Right forelimb (tissue), 1 donor: ENCODE data around the gene GYS1.

Experiments used
- DNase-seq: peaks from one replicate; pipeline ENCODE4 v3.0.0-alpha.2; 2018

The GYS1 gene

DNA sequence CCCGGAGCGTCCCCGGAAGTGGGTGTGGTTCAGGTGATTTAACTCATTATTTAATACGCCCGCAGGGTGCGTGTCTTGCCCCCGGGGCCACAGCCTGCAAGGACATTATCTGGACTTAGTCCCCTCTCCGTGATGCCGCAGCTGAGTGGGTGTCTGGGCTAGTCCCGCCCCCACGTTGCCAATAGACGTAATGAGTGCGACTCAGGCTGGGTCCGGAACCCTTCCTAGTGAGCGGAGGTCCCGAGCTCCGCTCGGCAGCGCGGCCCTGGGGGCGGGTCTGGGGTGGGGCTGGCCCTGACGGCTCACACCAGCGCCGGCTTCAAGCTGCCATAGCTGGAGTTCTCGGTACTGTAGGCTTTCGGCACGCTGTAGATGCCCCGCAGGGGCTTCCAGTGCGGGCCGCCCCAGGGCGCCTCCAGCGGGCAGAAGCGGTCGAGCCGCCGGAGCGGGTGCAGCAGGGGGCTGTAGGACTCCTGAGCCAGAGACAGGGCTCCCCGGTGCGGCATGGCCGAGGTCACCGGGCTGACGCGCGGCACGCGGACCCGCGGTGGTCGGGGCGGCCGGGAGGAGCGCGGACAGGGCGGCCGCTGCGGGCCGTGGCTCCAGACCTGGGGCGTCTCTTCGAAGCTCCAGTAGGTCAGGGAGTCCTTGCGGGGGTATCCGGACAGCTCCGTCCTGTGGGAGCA, 24.7 kb upstream of the GYS1 start:
- DNase-seq = peak; percentile 60

DNA sequence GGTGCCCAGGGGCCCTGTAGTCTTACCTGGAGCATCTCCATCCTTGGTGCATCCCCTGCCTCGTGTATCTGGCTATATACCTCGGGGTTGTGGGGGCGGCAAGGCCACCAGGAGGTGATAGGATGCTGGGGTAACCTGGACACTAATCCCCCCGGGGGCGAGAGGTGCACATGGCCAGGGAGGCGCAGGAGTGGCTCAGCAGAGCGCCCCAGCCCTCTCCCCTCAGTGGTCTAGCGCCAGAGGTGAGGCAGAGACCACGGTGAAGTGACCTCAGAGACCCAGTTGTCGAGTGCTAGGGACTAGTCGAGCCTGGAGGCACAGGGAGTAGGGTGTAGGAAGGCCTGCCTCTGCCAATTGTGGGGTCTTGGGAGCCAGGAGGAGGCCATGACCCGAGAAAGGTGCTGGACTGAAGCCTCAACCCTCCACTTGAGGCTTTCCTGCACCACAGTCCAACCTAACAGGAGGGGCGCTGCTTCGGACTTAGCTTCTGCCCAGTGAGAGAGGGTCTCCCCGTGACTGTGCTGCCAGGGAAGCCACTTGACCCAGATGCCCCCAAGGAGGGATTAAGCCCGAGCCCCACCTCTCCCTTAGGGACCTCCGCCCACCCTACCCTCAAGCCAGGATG, 24.0 kb upstream of the GYS1 start, which contains the start of gene LHB:
Gene LHB (minus strand): TSS at position 51 of the 625 bp plus-strand sequence. CDS start 10 bp downstream, at position 41.
- no peak for DNase-seq

DNA sequence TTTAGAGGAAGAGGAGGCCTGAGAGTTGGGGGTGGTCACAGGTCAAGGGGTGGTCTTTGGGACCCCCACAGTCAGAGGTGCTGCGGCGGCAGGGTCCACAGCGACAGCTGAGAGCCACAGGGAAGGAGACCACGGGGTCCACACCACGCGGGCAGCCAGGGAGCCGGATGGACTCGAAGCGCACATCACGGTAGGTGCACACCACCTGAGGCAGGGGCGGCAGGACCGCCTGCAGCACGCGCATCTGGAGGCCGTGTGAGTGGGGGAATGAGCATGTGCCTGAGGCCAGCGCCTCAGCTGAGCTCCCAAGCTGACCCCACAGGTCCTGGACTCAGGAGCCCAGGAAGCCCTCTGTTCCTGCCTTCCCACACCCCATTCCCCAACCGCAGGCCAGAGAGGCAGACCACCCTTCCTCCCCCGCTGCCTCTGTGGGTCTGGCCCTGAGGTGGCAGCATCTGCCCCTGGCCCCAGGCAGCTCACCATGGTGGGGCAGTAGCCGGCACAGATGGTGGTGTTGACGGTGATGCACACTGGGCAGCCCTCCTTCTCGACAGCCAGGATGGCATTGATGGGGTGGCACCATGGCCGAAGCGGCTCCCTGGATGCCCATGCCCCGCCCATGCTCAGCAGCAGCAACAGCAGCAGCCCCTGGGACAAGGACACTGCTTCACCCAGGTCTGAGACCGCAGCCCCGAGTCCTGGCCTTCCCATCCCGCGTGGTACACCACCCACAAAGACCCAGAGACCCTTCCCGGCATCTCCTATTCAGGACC, 23.1 kb upstream of the GYS1 start:
- no peak for DNase-seq

- DNase-seq = no peak
These were observed 21.8 kb upstream of the GYS1 start for GRCh38 chr19:49014870-49015255.

DNA sequence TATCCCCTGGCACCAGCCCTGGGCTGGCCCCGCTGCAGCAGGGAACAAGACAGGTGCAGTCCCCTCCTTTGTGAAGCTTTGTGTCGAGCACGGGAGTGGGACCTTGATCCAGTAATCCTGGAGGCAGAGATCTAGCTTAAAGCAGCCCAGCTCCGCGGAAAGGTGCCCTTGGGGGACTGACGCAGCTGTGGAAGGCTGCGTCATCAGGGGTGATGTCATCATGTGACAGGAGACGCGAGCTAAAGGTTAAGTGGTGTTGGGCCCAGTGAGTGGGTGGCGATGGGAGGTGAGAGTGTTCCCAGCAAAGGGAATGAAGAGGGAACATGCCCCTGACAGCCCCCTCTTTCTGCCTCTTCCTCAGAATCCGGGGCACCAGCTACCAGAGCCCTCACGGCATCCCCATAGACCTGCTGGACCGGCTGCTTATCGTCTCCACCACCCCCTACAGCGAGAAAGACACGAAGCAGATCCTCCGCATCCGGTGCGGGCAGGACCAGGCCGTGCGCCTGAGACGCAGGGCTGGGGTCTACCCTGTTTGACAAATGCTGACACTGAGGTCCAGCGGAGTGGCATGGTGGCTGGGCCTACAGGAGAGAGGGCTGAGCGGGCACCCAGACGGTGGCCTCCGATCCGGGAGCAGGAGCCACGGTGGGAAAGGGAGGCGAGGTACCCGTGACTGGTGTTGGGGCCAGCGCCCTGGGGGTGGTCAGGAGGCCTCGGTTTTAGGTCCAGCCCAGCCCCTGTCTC, 21.2 kb upstream of the GYS1 start:
- DNase-seq = no peak

DNA sequence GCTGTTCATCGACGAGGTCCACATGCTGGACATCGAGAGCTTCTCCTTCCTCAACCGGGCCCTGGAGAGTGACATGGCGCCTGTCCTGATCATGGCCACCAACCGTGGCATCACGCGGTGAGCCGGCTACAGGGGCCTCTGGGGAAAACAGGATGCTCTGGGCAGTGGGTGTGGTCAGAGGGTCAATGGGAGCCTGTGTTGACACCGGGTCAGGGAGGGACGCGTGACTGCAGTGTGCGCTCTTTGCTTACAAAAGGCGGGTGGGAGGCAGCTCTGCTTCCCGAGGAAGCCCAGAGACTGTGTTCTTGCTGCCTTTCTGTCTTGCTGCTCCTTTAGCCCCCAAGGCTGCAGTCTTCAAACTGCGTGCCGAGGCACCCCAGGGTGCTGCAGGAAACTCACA, 18.1 kb upstream of the GYS1 start:
- no peak for DNase-seq

DNA sequence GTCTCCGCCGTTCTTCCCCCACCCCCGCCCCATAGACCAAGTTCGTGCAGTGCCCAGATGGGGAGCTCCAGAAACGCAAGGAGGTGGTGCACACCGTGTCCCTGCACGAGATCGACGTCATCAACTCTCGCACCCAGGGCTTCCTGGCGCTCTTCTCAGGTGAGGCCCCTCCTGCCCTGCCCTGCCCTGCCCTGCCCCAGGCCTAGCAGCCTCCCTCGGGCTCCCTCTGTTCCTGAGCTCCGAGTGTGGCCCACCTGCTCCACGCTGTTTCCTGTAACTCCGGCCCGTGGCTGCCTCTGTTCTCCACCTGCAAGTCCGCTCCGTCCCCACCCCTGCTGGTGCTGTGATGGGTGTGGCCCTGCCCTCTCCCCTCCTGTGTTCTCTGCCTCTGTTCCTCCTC, 17.3 kb upstream of the GYS1 start:
- no peak for DNase-seq

- DNase-seq = no peak
These were observed 16.7 kb upstream of the GYS1 start for GRCh38 chr19:49009828-49010227.

- DNase-seq = no peak
These were observed 13.8 kb upstream of the GYS1 start for GRCh38 chr19:49006905-49007304.

DNA sequence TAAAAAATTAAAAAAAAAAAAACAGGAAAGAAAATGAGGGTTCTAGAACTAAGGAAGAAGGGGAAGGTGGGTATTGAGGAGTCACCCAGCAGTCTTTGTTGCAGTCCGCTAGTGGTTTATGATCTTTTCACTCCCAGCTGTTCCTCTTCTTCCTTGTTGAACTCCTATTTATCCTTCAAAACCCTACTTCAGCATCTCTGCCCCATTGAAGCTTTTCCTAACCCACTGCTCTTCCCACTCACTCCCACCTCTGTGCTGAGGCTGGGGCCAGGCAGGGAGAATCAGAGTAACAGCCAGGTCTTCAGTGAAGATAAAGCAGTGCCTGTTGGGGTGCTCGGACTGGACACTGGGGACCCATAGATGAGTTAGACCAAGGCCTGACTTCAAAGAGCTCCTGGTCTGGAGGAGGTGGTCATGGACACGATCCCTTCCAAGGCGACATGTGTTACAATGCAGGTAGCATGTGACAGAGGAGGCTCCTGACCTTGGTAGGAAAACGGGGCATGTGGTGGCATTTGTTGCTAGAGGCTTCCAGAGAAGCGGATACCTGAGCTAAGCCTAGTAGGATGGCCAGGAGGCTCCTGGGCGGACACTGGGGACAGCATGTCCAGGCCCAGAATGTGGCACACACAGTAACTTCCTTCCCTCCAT, 12.0 kb upstream of the GYS1 start:
- no peak for DNase-seq

GRCh38 chr19:49004133-49004532, 11.0 kb upstream of the GYS1 start:
- DNase-seq = no peak

DNA sequence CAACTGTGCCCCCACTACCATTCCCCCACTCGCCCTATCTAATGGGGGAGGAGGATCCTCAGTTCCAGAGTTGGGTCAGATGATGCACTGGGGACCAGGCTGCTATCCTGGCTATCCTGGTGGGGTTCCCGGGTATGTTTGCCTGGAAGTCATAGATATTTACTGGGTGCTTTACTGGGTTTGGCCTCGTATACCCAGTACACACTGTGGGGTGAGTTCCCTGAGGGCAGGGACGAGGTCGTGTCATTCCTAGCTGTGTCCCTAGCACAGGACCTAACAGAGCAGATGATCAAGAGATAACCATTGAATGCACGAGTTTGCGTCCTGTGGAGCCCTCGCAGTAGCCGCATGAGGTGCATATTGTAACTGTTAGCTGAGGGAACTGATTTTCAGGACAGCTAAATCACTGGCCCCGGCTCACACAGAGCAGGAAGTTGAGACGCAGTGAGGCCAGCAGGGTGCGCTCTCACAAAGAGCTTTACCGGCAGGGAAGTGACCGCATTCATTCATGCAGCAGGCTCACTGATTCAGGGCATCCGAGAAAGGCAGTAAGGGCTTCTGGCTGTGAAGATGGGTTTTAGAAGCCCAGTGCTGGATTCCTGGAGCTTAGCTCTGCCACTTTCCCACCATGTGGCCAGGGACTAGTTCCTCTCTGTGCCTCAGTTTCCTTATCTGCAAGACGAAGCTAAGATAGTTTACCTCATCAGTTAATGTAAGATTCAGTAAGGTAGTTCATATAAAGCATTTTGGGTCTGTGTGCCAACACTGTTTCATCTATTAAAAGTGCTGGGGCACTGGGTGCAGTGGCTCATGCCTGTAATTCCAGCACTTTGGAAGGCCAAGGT, 6.6 kb upstream of the GYS1 start:
- DNase-seq = no peak

DNA sequence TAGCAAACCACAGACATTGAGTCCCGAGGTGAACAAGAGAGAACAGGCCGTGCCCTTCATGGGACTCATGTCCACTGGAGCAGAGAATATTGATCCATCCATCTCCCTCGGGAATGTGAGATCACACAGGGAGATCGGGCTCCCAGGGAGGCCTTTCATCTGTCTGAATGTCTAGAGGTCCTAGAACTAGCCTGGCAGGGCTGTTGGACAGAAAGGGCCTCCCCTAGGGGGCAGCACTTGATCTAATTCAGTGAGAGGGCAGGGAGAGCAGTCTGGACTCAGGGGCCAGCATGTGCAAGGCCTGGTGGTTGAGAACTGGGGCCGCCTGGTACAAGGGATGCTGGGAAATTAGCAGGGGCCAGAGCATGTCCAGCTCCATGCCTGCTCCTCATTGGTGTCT, 4.9 kb upstream of the GYS1 start:
- DNase-seq = no peak

- DNase-seq = no peak
These were observed 902 bp upstream of the GYS1 start for GRCh38 chr19:48994035-48994386.

GRCh38 chr19:48992581-48993174, 431 bp downstream of the GYS1 start:
- DNase-seq = peak; percentile 68

- peak; percentile 70 for DNase-seq
These were observed 1.1 kb downstream of the GYS1 start for GRCh38 chr19:48991873-48992580.

DNA sequence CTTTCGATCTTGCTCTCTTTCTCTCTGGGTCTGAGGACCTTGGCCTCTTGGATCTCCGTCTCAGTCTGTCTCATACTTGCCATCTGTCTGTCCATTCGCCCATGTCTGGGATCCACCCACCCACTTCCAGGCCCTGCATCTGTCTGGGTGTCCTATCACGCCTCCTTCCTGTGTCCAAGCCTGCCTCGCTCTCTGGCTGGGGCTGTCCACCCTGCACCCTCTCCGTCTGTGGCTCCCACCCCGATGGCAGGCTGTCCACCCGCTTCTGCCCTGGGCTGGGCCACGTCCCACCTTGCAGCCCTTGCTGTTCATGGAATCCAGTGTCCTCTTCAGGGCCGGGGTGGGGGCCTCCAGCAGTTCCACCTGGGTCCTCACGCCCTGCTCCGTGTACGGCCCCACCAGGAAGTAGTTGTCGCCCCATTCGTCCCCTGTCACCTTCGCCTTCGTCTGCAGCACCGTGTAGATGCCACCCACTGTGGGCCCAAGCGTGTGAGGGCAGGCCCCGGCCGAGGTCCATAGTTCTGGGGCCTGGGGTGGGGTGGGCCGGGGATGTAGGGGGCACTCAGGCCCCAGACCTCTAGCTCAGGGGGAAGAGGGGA, 2.0 kb downstream of the GYS1 start:
- no peak for DNase-seq

- no peak for DNase-seq
These were observed 2.7 kb downstream of the GYS1 start for GRCh38 chr19:48990400-48990799.

DNA sequence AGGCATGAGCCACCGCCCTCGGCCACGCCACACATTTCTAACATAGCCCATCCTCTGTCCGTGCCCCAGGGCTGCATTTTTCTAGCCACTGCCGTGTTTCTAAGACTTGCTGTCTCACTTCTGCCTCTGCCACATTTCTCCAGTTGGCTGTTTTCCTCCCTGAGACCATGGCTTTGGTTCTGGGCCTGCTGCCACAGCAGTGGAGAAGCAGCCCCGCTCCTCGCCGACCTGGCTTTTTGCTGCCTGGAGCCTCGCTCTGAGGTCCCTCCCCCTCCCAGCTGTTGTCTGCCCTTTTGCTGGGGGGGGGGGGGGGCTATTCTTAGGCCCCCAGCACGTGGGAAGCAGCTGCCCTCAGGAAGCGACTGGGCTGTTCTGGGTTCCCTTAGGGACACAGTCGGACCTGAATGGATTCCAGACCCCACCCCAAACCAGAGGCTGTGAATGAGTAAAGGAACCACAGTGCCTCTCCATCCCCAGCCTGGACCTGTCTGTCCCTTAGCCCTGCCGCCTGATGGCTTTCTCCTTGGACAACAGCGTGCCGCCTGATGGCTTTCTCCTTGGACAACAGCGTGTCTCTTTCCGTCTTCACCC, 3.3 kb downstream of the GYS1 start:
- peak; percentile 58 for DNase-seq

DNA sequence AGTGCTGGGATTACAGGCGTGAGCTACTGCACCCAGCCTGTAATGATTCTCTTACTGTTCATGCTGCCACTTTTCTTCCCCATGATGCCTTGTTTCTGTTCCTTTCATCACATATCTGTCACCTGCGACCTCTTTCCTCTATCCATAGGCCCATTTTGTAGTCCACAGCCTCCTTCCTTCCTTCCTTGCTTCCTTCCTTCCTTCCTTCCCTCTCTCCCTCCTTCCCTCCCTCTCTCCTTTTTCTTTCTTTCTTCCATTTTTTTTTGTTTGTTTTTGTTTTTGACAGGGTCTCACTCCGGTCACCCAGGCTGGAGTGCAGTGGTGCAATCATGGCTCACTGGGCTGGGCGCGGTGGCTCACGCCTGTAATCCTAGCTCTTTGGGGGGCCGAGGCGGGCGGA, 4.2 kb downstream of the GYS1 start:
- no peak for DNase-seq
